GM12878 (cell line): Measurements from ENCODE around the gene MGMT. TPM values are rescaled to one million over a fixed set of nuclear protein-coding genes. Genes with fewer than 3 reads are reported as not detected.

Experiments used
- ATF2 ChIP-seq: IDR thresholded peaks from 2 replicates; pipeline ENCODE4 v1.6.1; 2012; ENCODE audit warnings: low read length, inconsistent platforms
- BCLAF1 ChIP-seq: fragments of 450-650 bp; IDR thresholded peaks from 2 replicates; pipeline ENCODE4 v1.6.1; 2017; ENCODE audit warnings: antibody characterized with exemption, mild to moderate bottlenecking, moderate library complexity
- BMI1 ChIP-seq: fragments of 450-650 bp; IDR thresholded peaks from 2 replicates; pipeline ENCODE4 v1.6.1; 2016; ENCODE audit warnings: mild to moderate bottlenecking, moderate library complexity, borderline replicate concordance
- CHD1 ChIP-seq: IDR thresholded peaks from 2 replicates; pipeline ENCODE4 v1.6.1; 2012; ENCODE audit warnings: low read depth, low read length, improper control_type of control experiment
- CREB1 ChIP-seq: IDR thresholded peaks from 2 replicates; pipeline ENCODE4 v1.6.1; 2012; ENCODE audit warnings: low read depth, mild to moderate bottlenecking, inconsistent platforms
- CREM ChIP-seq: IDR thresholded peaks from 2 replicates; pipeline ENCODE4 v1.6.1; 2014; ENCODE audit warnings: antibody characterized with exemption, low read depth
- CTCF ChIP-seq, 3 experiments: IDR thresholded peaks in 2 of 3; conservative IDR thresholded peaks in 1 of 3; 2 replicates each; pipeline ENCODE4 v1.5.1; 2011; ENCODE audit warnings: low read depth in 3 of 3, low read length in 3 of 3, mild to moderate bottlenecking in 3 of 3, control low read depth in 2 of 3, moderate library complexity in 2 of 3, inconsistent platforms in 1 of 3, mixed read lengths in 1 of 3; ENCODE audit not compliant: control insufficient read depth in 2 of 3, insufficient read depth in 1 of 3; ENCODE audit errors: extremely low read depth in 1 of 3
- DPF2 ChIP-seq: fragments of 450-650 bp; IDR thresholded peaks from 2 replicates; pipeline ENCODE4 v1.6.1; 2017; ENCODE audit warnings: mild to moderate bottlenecking
- IKZF1 ChIP-seq: fragments of 450-650 bp; conservative IDR thresholded peaks from 2 replicates; pipeline ENCODE4 v1.6.1; 2017; ENCODE audit warnings: antibody characterized with exemption, mild to moderate bottlenecking
- IKZF2 ChIP-seq, 2 experiments: fragments of 450-650 bp; IDR thresholded peaks; 2 replicates each; pipeline ENCODE4 v1.6.1; 2017; ENCODE audit warnings: mild to moderate bottlenecking in 2 of 2, moderate library complexity in 2 of 2
- KDM1A ChIP-seq: fragments of 200-600 bp; sonication (generic); IDR thresholded peaks from 2 replicates; pipeline ENCODE4 v1.6.1; 2016; ENCODE audit warnings: borderline replicate concordance
- NFIC ChIP-seq: IDR thresholded peaks from 2 replicates; pipeline ENCODE4 v1.6.1; 2012; ENCODE audit warnings: low read depth, mild to moderate bottlenecking, inconsistent platforms, low read length, moderate library complexity
- NR2C2 ChIP-seq: IDR thresholded peaks from 2 replicates; pipeline ENCODE4 v1.6.1; 2011; ENCODE audit warnings: borderline replicate concordance, low read depth; ENCODE audit not compliant: control insufficient read depth, insufficient read length
- POU2F2 ChIP-seq: IDR thresholded peaks from 3 replicates; pipeline ENCODE4 v1.6.1; 2011; ENCODE audit warnings: low read depth, mild to moderate bottlenecking, low read length, borderline replicate concordance
- SIN3A ChIP-seq: IDR thresholded peaks from 2 replicates; pipeline ENCODE4 v1.6.1; 2012; ENCODE audit warnings: low read depth, low read length, improper control_type of control experiment
- SMAD5 ChIP-seq: IDR thresholded peaks from 2 replicates; pipeline ENCODE4 v1.6.1; 2016; ENCODE audit warnings: antibody characterized with exemption, low read depth
- TAF1 ChIP-seq: IDR thresholded peaks from 2 replicates; pipeline ENCODE4 v1.6.1; 2011; ENCODE audit warnings: mild to moderate bottlenecking, low read depth, low read length, borderline replicate concordance
- ZNF687 ChIP-seq: fragments of 450-650 bp; IDR thresholded peaks from 2 replicates; pipeline ENCODE4 v1.6.1; 2017; ENCODE audit warnings: mild to moderate bottlenecking, moderate library complexity
- polyA plus RNA-seq, 11 experiments: library from polyadenylated mRNA; depleted of rRNA in 4 of 11; unstranded in 6 of 11; stranded (reverse) in 5 of 11; fragments of >200 nt; fragmentation: Nextera tagmentation in 4 of 11; fragmentation: Illumina TruSeq in 1 of 11; extraction: Ambion mirVana in 4 of 11; extraction: Trizol in 1 of 11; gene quantifications; 1 replicate in 1 of 11; 2 replicates in 10 of 11; pipeline versions ENCODE4 v1.2.1 to v1.2.3, GENCODE V29; 2011 to 2016; ENCODE audit warnings: inconsistent platforms in 2 of 11, missing spikeins in 2 of 11, low read depth in 1 of 11
- total RNA-seq, 4 experiments: library from RNA; depleted of rRNA in 3 of 4; stranded (reverse); fragments of >200 nt in 3 of 4; fragmentation: Illumina TruSeq in 1 of 4; extraction: Trizol in 1 of 4; gene quantifications; 2 replicates each; pipeline versions ENCODE4 v1.2.1 to v1.2.3, GENCODE V29; 2013 to 2021

The MGMT gene
- total and polyA plus RNA-seq, 10 of the 15 experiments (the other 5 are each of a cell fraction or from before 2014, with no cell fraction given): 0.16 to 24.2 (median 13.3) TPM

- TF ChIP-seq BMI1 (0 out of 2 replicates have a peak, but pooled peaks have one; percentile 19), KDM1A (no peak), IKZF1 (peak; percentile 75), CREM (0 out of 2 replicates have a peak, but pooled peaks have one; percentile 14), NFIC (peak; percentile 66; the same call in 1 of the 2 replicates), ATF2 (peak; percentile 21; the same call in 1 of the 2 replicates), SIN3A (no peak), IKZF2 (IDR thresholded peaks at IDR 0.05) (peak; percentile 70 to 73), CHD1 (no peak), POU2F2 (no peak), CREB1 (no peak), ZNF687 (peak; percentile 27; the same call in 1 of the 2 replicates), BCLAF1 (no peak), DPF2 (peak; percentile 56), SMAD5 (no peak), TAF1 (no peak), NR2C2 (no peak), CTCF (IDR thresholded peaks at IDR 0.05 in 2 of 3, conservative IDR thresholded peaks at IDR 0.05 in 1 of 3; ENCODE audit: control insufficient read depth in 2 of 3, extremely low read depth in 1 of 3, insufficient read depth in 1 of 3, low read depth in 3 of 3, low read length in 3 of 3) (no peak)
Measured at GRCh38 chr10:129601737-129602136, 134.7 kb downstream of the MGMT start (continued).
